NB4 (cell line): ENCODE results near the gene BTBD16.

Experiments used
- MYC ChIP-seq: IDR thresholded peaks from 2 replicates; pipeline ENCODE4 v1.6.1; 2011; ENCODE audit warnings: low read depth, low read length
- POLR2A ChIP-seq: IDR thresholded peaks from 2 replicates; pipeline ENCODE4 v1.6.1; 2011; ENCODE audit warnings: mild to moderate bottlenecking; ENCODE audit not compliant: insufficient read length; ENCODE audit errors: extremely low read depth
- TF ChIP-seq, protein P1 (sequence below): IDR thresholded peaks from one replicate; pipeline ENCODE4 v1.5.1; 2012; ENCODE audit warnings: low read depth, low read length
- TF ChIP-seq, protein P2 (sequence below): IDR thresholded peaks from 2 replicates; pipeline ENCODE4 v1.6.1; 2011; ENCODE audit warnings: low read depth, low read length

- TF ChIP-seq, protein P1, sequence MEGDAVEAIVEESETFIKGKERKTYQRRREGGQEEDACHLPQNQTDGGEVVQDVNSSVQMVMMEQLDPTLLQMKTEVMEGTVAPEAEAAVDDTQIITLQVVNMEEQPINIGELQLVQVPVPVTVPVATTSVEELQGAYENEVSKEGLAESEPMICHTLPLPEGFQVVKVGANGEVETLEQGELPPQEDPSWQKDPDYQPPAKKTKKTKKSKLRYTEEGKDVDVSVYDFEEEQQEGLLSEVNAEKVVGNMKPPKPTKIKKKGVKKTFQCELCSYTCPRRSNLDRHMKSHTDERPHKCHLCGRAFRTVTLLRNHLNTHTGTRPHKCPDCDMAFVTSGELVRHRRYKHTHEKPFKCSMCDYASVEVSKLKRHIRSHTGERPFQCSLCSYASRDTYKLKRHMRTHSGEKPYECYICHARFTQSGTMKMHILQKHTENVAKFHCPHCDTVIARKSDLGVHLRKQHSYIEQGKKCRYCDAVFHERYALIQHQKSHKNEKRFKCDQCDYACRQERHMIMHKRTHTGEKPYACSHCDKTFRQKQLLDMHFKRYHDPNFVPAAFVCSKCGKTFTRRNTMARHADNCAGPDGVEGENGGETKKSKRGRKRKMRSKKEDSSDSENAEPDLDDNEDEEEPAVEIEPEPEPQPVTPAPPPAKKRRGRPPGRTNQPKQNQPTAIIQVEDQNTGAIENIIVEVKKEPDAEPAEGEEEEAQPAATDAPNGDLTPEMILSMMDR: no peak
- TF ChIP-seq POLR2A (no peak), MYC (no peak)
- TF ChIP-seq, protein P2, sequence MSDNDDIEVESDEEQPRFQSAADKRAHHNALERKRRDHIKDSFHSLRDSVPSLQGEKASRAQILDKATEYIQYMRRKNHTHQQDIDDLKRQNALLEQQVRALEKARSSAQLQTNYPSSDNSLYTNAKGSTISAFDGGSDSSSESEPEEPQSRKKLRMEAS: no peak
Measured at GRCh38 chr10:122264931-122265330, 6.2 kb upstream of the BTBD16 start.
